LNCAP (cell line): ENCODE measurements around the gene SSBP4.

Experiments used
- CTCF ChIP-seq: fragments of 450-650 bp; IDR thresholded peaks from 2 replicates; pipeline ENCODE4 v1.5.1; 2017; ENCODE audit warnings: mild to moderate bottlenecking

SSBP4 gene

GRCh38 chr19:18427080-18427742 lies 8.0 kb downstream of the SSBP4 start:
- TF ChIP-seq CTCF = no peak

- no peak for TF ChIP-seq CTCF
Measured at GRCh38 chr19:18427743-18428113, 8.5 kb downstream of the SSBP4 start.

GRCh38 chr19:18428173-18428786 lies 9.1 kb downstream of the SSBP4 start:
- no peak for TF ChIP-seq CTCF

GRCh38 chr19:18428787-18429674 lies 9.8 kb downstream of the SSBP4 start:
- no peak for TF ChIP-seq CTCF

GRCh38 chr19:18429717-18430416 lies 10.7 kb downstream of the SSBP4 start:
- no peak for TF ChIP-seq CTCF

GRCh38 chr19:18430417-18431144 lies 11.4 kb downstream of the SSBP4 start:
- TF ChIP-seq CTCF = no peak
